G401.6 (cell line): ENCODE measurements around the gene LARGE1.

Source experiments
- FAIRE-seq: peaks from 2 replicates; lab custom pipeline; 2012; peaks lifted over from hg19 to GRCh38; lab: Jason Lieb, UNC

The LARGE1 gene

GRCh38 chr22:33303099-33303498 lies 617.2 kb downstream of the LARGE1 start:
- FAIRE-seq, result no peak

GRCh38 chr22:33302549-33302948 lies 617.7 kb downstream of the LARGE1 start:
- no peak for FAIRE-seq

- no peak for FAIRE-seq
Measured at GRCh38 chr22:33302049-33302545, 618.2 kb downstream of the LARGE1 start.

GRCh38 chr22:33300165-33300564 lies 620.1 kb downstream of the LARGE1 start:
- FAIRE-seq, result no peak

- FAIRE-seq, result no peak
Measured at GRCh38 chr22:33299245-33299956, 620.9 kb downstream of the LARGE1 start.

- no peak for FAIRE-seq
Measured at GRCh38 chr22:33296941-33297340, 623.3 kb downstream of the LARGE1 start.

GRCh38 chr22:33288078-33288477 lies 632.2 kb downstream of the LARGE1 start:
- no peak for FAIRE-seq

- FAIRE-seq, result no peak
Measured at GRCh38 chr22:33275073-33275443, 645.2 kb downstream of the LARGE1 start.

GRCh38 chr22:33274214-33275072 lies 645.8 kb downstream of the LARGE1 start:
- FAIRE-seq, result no peak

GRCh38 chr22:33272871-33273270 lies 647.4 kb downstream of the LARGE1 start:
- FAIRE-seq, result no peak

GRCh38 chr22:33272180-33272579 lies 648.1 kb downstream of the LARGE1 start:
- no peak for FAIRE-seq

- FAIRE-seq, result no peak
Measured at GRCh38 chr22:33271390-33272161, 648.7 kb downstream of the LARGE1 start.

- no peak for FAIRE-seq
Measured at GRCh38 chr22:33270596-33270995, 649.7 kb downstream of the LARGE1 start.

- FAIRE-seq, result no peak
Measured at GRCh38 chr22:33261699-33262098, 658.6 kb downstream of the LARGE1 start.

GRCh38 chr22:33260498-33260897 lies 659.8 kb downstream of the LARGE1 start:
- no peak for FAIRE-seq

- FAIRE-seq, result no peak
Measured at GRCh38 chr22:33255791-33256190, 664.5 kb downstream of the LARGE1 start.

- FAIRE-seq, result no peak
Measured at GRCh38 chr22:33248948-33249347, 671.3 kb downstream of the LARGE1 start.

GRCh38 chr22:33247758-33248157 lies 672.5 kb downstream of the LARGE1 start:
- FAIRE-seq, result no peak

GRCh38 chr22:33242078-33242477 lies 678.2 kb downstream of the LARGE1 start:
- FAIRE-seq, result no peak

- FAIRE-seq, result no peak
Measured at GRCh38 chr22:33240888-33241475, 679.3 kb downstream of the LARGE1 start.

- no peak for FAIRE-seq
Measured at GRCh38 chr22:33232071-33232470, 688.2 kb downstream of the LARGE1 start.

GRCh38 chr22:33227791-33228190 lies 692.5 kb downstream of the LARGE1 start:
- FAIRE-seq, result no peak
